Measurements from ENCODE around the gene GAB2.
"Not testable (repeated sequence)": the region's sequence is repeated elsewhere in the genome, so short reads cannot be mapped to it uniquely, and the experiment has no call there.

GAB2 gene, protein sequence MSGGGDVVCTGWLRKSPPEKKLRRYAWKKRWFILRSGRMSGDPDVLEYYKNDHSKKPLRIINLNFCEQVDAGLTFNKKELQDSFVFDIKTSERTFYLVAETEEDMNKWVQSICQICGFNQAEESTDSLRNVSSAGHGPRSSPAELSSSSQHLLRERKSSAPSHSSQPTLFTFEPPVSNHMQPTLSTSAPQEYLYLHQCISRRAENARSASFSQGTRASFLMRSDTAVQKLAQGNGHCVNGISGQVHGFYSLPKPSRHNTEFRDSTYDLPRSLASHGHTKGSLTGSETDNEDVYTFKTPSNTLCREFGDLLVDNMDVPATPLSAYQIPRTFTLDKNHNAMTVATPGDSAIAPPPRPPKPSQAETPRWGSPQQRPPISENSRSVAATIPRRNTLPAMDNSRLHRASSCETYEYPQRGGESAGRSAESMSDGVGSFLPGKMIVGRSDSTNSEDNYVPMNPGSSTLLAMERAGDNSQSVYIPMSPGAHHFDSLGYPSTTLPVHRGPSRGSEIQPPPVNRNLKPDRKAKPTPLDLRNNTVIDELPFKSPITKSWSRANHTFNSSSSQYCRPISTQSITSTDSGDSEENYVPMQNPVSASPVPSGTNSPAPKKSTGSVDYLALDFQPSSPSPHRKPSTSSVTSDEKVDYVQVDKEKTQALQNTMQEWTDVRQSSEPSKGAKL

DNA sequence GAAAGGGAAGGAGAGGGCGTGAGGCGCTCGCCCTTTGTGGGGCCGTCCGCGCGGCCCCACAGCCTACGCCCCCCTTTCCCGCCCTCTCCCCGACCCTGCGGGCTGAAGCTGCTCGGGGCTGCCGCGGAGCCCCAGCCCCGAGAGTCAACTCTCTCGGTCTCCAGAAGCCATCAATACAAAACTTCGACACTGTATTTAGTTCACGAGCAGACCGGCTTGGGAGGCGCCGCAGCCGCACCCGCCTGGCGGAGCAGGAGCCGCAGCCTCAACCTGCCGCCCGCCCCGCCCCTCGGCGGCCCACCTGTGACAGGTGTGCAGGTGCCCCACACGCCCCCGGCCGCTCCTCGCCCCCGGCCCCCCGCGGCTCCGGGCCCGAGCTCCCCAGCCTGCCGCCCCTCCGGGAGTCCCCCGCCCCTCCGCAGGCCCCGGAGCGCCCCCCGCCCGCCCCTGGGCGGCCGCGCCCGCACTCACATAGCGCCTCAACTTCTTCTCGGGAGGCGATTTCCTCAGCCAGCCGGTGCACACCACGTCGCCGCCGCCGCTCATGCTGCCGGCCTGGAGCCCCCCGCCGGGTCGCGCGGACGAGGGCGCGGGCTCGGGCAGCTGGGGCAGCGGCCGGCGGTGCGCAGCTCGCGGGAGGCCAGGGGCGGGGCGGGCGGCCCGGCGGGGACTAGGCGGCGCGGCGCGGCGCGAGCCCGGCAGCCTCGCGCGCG is at the start of gene GAB2:
Gene GAB2, minus strand, starts transcription at position 646 of the 713 bp plus-strand sequence. Its CDS starts 100 bp downstream, at position 546.
- DNase-seq: peak; percentile 60

DNA sequence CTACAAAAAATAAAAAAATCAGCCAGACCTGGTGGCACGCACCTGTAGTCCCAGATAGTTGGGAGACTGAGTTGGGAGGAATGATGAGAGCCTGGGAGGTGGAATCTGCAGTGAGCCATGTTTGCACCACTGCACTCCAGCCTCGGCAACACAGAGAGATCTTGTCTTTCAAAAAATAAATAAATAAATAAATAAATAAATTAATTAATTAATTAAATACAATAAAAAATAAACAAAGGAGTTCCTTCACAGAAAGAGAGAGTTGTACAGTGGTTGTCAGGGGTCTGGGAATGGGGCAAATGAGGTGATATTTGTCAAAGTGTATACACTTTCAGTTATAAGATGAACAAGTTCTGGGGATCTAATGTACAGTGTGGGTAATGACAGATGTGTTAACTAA is 49.8 kb upstream of the GAB2 start:
- no peak for DNase-seq

DNA sequence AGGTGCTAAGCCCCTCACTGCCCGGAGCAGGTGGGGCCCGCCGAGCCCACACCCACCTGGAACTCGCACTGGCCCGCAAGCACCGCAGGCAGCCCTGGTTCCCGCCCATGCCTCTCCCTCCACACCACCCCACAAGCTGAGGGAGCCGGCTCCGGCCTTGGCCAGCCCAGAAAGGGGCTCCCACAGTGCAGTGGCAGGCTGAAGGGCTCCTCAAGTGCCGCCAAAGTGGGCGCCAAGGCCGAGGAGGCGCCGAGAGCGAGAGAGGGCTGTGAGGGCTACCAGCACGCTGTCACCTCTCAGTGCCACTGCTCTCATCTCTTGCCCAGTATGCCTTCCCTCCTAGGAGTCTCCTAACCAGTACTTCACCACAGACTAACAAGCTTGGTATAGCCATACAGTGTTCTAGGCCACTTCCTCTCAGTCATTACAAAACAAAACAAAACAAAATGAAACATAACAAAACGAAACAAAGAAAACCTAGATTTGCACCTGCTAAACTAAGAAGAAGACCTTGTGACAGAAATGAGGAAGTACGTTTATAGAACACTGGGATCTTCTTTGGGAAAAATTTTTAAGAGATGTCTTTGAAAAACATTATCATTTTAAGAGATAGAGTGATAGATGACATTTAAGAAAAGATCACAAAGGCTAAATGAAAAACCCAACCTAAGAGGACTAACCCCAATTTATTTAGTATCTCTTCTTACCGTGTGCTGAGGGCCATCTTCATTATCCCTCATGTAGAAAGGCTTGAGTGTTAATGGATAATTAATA is 47.7 kb upstream of the GAB2 start:
- no peak for DNase-seq

DNA sequence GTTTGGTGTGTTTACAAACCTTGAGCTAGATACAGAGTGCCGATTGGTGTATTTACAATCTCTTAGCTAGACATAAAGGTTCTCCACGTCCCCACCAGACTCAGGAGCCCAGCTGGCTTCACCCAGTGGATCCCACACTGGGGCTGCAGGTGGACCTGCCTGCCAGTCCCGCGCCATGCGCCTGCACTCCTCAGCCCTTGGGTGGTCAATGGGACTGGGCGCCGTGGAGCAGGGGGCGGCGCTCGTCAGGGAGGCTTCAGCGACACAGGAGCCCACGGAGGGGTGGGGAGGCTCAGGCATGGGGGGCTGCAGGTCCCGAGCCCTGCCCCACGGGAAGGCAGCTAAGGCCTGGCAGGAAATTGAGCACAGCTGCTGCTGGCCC is 47.2 kb upstream of the GAB2 start:
- DNase-seq: not testable (repeated sequence)

DNA sequence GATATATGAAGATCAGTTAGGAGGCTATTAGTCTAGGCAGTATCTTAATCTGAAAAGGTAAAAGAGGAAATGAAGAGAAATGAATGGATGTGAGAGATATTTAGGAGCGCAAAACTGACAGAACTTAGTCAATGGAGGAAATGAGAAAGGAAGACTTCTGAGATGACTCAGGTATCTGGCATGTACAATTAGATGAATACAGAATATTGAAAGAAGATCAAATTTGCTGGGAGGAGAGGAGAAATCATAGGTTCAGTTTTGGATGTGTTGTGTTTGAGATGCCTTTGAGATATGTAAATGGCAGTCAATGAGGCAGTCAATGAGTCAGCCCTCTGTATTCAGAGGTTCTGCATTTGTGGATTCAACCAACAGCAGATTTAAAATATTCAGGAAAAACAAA is 42.9 kb upstream of the GAB2 start:
- DNase-seq: no peak

DNA sequence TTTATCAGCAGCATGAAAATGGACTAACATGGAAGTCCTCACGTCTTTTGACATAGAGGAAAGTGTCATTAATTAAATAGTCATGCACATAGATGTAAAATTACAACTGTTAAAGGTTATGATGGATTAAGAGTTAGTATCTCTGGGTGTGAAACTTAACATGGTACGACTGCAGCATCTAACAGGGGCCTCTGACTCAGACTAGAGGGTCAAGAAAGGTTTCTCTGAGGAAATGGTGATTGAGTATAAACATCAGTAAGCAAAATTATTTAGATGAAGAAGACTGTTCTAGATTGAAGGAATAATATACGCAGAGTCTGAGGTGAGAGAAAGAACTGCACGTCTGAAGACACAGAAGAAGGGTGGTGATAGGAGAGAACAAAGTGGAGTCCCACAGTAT is 42.1 kb upstream of the GAB2 start:
- no peak for DNase-seq

DNA sequence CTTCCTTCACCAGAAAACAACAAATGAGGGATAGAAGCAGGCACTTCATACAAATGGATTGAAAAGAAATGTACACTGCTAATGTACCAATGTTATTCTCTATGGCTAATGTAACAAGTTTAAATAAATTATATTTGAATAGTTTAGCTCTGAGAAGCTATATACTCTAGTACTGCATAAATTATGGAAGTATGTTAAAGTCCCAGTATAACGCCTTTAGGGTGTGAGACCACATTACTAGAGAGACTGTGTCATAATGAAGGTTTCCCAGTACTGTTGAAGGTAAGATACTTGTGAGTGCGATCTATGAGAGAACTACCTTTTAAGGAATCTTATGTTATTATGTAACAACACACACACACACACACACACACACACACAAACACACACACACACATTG is 39.8 kb upstream of the GAB2 start:
- no peak for DNase-seq

DNA sequence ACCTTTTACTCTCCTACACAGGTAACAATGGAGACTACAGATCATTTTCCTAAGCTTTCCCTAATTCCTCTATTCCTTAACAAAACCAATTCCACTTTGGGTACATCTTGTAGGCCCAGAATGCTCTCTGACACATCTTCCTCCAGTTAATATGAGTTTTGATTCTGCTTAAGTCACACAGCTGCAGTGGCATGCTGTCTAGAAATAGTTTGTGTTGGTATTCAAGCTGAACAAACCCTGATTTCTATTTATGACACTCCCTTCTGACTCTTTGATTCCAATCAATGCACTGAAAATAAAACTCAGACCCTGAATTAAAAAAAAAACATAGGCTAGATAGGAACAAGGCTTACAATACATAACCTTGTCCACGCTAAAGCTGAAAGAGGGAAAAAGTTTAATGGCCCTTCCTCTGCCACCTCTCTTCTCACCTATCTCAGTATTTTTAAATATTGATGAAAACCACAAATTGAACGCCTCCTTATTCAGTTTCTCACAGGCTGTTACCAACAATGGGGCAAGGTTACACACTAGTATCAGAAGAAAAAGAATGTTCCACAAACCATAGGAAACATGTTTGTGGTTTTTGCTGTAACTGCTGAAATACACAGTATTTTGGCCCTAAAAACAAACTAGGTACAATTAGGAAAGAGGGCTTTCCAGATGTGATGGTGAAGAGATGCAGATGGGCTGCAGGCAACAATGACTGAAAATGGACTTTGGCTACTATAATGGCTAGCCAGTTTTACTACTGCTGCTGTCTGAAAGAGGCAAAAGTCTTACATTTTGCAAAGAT is 35.7 kb upstream of the GAB2 start:
- no peak for DNase-seq

DNA sequence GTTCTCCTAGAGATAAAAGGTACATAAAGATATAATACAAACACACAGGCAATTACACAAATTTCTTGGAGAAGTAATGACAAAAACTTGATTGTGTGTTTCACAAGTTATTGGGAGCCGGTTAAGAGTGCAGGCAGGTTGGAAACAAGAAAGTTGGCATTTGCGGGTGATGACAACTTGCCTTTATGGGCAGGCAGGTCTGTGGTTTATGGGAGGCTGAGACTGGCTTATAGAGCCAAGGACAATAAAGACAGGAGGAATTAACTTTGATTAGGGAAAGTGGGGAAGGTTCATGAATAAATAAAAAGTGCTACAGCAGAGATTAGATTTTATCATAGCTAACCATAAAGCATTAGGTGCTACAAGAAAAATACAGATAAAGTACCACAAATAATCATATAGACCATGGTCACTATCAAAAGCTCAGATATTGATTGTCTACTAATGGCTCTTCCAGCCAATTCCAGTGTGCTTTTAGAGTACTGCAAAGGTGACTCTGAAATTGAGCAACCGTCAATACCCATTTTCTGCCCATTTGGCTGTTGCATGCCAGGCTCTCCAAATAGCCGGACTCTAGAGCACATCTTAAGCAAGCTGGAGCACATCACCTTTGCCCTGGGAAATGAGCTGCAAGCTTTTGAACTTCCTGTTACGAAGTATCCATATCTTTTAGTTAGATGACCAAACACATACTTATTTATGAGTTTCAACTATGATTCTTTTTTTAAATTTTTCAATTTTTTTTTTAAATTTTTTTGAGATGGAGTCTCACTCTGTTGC is 33.9 kb upstream of the GAB2 start:
- no peak for DNase-seq

DNA sequence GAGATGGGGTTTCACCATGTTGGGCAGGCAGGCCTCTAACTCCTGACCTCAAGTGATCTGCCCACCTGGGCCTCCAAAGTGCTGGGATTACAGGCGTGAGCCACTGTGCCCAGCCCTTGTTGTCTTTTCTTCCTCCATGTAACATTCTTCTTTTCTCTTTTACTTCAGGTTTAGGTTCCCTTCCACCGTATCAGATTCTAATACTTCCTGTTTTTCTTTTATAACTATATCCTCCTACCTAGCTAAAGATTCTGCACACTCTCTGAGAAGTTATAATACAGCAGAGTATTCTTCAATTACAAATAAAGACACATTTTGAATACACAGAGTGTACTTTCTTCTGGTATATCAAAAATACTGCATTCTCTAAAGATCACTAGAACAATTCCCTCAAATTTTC is 33.2 kb upstream of the GAB2 start:
- DNase-seq: no peak

DNA sequence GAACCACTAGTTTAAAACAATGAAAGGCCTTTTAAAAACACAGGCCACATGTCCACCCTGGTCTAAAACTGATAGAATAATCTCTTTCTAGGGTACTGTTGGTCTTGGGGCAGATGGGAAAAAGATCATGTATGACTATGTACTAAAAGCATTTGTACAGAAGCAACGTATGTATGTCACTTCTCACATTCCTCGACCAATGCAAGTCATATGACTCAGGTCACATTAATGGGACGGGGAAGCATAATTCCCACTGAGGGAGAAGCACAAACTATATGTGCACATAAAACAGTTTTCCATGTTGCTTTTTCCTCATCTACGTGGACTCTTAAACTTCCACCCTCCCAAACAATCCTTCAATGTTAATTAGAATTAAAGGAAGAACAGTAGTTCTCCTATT is 32.2 kb upstream of the GAB2 start:
- no peak for DNase-seq

DNA sequence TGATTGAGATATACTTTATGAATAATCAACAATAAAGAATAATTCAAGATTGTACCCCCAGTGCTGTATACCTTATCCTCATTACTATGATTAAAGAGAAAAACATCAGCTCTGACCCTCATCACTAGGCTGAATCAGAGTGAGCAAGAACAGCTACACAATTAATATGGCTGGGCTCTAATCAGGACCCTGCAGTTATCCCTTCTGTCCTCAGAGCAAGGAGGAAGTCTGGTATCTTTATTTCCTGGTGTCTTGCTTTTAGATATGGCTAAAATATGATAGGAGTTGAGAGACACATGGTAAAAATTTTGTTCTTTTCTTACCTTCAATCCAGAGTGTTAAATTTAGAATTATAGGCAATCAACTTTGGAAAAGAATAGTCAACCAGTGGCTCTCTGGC is 28.6 kb upstream of the GAB2 start:
- no peak for DNase-seq

DNA sequence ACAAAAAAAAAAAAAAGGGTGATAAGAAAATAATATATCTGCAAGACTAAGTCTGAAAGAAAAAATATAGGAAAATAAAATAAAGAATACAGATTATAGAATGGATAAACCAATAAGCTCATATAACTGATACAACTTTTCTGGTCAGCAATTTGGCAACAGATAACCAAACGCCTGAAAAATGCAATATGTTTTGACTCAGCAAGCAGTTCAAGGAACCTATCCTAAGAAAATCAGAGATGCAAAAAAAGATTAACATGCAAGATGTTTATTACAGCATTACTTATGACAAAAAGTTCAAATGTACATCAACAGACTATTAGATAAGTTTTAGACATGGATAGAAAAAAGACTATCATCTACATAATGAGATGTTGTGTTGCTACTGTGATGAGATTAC is 27.1 kb upstream of the GAB2 start:
- DNase-seq: no peak

DNA sequence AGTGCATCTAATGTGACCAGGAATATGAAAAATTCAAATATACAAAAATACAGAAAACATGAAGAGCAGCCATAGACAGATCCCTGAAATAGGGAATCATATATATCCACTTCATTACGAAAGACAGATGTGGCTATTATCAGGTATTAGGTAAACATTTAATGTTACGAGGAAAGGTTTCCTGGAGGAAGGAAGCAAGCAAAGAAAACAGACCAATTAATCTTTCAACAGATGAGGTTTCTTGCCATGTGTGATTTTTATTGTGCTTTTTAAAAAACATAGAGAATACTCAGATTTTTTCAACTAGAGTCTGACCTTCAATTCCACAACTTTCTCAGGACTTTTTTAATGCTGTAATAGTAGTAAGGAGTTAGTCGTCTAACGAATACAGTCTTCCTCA is 24.3 kb upstream of the GAB2 start:
- DNase-seq: no peak

DNA sequence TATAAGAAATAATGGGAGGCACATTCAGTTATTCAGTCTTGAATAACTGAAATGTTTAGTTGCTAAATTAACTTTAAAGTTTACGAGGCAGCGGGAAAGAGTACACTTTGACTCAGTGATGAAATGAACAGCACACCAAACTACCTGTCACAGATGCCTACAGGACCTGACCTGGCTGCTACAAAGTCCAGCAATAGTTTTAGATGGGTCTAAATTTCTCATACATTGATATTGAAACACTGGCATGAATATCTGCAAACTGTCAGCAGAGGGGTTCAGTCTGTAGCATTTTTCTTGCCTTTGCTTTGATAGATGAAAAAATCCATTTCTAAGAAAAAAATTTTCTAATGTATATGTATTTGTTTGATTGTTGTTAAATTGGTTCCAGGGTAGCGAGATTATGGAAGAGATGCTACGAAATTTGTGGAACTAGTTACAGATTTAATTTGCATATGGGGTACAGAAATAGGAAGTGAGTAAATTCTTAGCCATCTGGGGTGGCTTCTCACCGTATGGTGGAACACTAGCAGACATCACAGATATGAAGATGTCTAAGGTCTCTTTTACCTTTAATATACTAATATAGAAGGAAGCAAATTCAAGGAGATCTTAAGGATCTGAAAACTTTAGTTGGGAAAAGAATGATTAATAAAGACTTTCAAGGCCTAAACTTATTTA is 20.8 kb upstream of the GAB2 start:
- no peak for DNase-seq

DNA sequence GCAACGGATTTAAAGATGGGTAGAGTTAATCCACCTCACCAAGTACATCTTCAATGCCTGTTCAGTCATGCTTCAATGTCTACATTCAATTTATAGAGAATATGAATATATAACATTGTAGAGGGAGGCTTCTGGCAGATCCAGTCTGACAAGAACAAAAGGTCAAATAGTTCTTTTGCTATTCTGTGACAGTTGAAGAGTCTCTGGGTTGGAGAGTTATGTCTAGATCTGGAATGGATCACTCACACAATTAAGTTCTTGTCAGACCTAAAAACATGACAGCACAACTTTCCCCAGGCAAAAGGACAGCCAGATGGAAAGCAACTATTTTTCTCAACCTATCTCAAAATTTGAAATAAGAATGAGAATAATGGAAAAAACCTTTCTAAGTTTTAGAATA is 15.3 kb upstream of the GAB2 start:
- DNase-seq: no peak

DNA sequence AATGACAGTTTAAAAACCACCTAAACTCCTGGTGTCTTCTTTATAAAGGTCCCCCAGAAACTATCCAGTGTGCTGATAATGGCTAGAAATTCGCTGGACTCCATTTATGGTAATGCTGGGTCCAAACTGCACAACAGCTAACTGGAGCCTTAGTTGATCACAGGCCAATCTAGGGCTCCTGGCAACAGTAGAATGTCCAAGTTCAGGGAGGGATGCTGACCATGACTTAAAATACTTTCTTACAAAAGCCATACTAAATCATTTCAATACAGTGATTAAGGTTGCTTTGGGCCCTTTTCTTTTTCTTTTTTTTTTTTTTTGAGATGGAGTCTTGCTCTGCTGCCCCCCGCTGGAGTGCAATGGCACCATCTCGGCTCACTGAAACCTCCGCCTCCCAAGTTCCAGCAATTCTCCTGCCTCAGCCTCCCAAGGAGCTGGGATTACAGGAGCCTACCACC is 14.5 kb upstream of the GAB2 start:
- DNase-seq: peak; percentile 24

DNA sequence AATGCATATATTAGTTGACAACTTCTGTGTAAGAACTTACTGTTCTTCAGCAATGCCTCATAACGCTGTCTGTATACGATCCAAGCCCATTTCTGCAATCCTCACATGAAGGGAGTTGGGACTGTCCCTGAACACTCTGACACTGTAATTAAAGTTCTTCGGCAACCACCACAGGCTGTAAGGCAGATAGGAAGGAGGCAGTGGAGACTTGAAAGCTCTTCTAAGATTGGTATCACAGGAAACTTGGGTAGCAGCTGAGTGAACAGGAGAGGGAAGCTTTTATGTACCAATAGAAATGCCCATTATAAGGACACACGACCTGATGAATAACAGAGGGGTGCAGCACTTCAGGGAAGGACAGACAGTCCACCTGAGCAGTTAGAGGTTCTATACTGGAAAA is 12.0 kb upstream of the GAB2 start:
- DNase-seq: no peak

DNA sequence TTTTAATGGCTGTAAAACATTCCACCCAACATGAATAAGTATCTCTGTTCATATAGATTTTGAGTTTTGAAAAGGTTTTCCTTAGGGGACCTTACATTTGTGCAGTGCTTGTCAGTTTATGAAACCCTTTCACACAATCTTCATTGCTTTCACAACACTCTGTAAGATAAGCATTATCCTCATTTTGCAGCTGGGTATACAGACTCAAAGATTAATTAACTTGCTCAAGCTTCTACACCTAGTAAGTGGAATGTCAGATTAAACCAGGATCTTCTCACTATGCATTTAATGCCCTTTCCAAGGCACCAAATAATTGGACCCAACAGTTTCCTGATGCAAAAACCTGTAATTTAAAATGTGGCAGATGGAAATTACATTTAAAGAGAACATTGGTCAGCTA is 11.6 kb upstream of the GAB2 start:
- DNase-seq: no peak

DNA sequence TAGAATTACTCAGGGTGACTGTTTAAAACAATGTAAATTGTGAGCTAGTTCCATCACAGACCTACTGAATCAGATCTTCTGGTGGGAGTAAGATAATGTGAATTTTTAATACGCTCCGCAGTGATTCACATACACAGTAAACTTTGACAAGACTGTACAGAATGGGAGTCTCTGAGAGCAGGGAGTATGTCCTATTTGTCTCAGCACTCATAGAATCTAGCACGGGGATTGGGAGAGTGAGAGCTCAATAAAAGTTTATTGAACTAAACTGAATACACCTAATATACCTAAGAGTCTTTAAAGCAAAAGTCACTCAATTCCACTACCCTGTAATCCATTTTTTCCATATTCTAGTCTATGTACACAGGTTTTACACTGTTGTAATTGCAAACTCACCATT is 11.2 kb upstream of the GAB2 start:
- DNase-seq: no peak

DNA sequence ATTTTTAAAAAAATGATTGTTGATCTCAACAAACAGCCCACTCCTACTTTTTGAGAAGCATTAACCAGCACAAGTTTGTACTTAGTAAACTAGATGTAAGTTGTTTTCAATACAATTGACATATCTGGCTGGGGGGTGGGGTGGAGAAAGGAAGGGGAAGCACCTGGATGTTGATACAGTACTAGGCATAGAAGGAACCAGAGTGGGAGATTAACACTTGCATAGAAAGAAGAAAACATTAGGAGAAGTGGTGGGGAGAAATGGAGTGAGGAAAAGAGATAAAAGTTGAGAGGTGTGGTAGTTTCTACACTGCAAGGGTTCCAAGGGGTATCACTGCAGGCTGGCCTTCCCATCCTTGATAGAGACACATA is 10.6 kb upstream of the GAB2 start:
- no peak for DNase-seq
